Measurements from ENCODE around the gene PARD6G.

Gene PARD6G

DNA sequence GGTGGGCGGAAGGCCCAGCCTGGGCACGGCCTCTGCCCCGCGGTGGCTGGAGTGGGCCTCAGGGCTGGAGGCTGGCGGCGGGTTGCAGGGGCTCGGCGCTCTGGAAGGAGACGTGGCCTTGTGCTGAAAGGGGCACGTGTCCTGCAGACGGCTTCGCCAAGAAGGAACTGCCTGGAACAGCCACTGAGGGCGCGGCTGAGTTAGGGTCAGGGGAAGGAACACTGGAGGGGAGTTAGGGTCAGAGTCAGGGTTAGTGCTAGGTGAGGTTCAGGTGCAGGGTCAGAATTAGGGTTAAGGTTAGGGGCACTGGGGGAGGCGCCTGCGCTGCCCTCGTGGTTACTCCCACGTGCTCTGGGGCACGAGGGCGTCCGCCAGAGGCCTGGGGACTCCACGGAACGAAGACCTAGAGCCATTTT lies 139.2 kb downstream of the PARD6G start:
- no peak for DNase-seq (ENCODE audit: low read depth in 3 of 3)

GRCh38 chr18:80107426-80107825 lies 139.9 kb downstream of the PARD6G start:
- DNase-seq (ENCODE audit: low read depth in 3 of 3): no peak
